Breast epithelium (tissue), 4 donors: ENCODE results near the gene MSGN1. TPM values are rescaled to one million over a fixed set of nuclear protein-coding genes. Genes with fewer than 3 reads are reported as not detected.

Experiments
- DNase-seq, 2 donors: peaks; one replicate each; pipeline ENCODE4 v3.0.0-alpha.2; 2019; ENCODE audit warnings: low spot score in 2 of 2
- H3K27ac ChIP-seq, 2 donors: fragments of 200-600 bp; sonication (generic) in 1 of 2; one replicate each; pipeline ENCODE4 v1.5.1; 2016 to 2019; ENCODE audit warnings: mild to moderate bottlenecking in 1 of 2
- H3K27me3 ChIP-seq, 2 donors: fragments of 200-600 bp; sonication (generic) in 1 of 2; one replicate each; pipeline versions ENCODE4 v1.5.1 to v1.6.0; 2017 to 2019; ENCODE audit warnings: control low read depth in 1 of 2, mild to moderate bottlenecking in 1 of 2
- H3K36me3 ChIP-seq: fragments of 200-600 bp; one replicate; pipeline ENCODE4 v1.5.1; 2019
- H3K4me1 ChIP-seq, 2 donors: fragments of 200-600 bp; sonication (generic); one replicate each; pipeline ENCODE4 v1.5.1; 2016 to 2019; ENCODE audit warnings: control low read depth in 1 of 2
- H3K4me3 ChIP-seq, 3 donors: fragments of 200-600 bp; sonication (generic); 1 replicate in 2 of 3; 2 replicates in 1 of 3; pipeline ENCODE4 v1.5.1; 2016 to 2019; ENCODE audit warnings: mild to moderate bottlenecking in 3 of 3, moderate library complexity in 2 of 3
- H3K9me3 ChIP-seq, 2 donors: fragments of 200-600 bp; sonication (generic) in 1 of 2; one replicate each; pipeline ENCODE4 v1.5.1; 2016 to 2019; ENCODE audit warnings: control low read depth in 1 of 2
- POLR2A ChIP-seq: fragments of 450-650 bp; IDR thresholded peaks from one replicate; pipeline ENCODE4 v1.6.1; 2016; ENCODE audit warnings: antibody characterized with exemption, mild to moderate bottlenecking, moderate library complexity
- POLR2AphosphoS5 ChIP-seq, 3 donors: sonication (generic); formaldehyde crosslinking; IDR thresholded peaks; one replicate each; pipeline ENCODE4 v1.6.1; 2017; ENCODE audit warnings: antibody characterized with exemption in 3 of 3
- intact Hi-C: fragments of 100-400 bp; cut with DNase I; formaldehyde crosslinking; loops from one replicate; pipeline ENCODE4 v1.15.1; 2023; ENCODE audit warnings: low total_unique reads
- total RNA-seq, 3 donors: library from RNA; depleted of rRNA; stranded (reverse); fragments of >200 nt; gene quantifications; one replicate each; pipeline ENCODE4 v1.1.0, GENCODE V29; 2016
- TF ChIP-seq, protein P1 (sequence below), 3 donors: fragments of 450-650 bp; IDR thresholded peaks; one replicate each; pipeline ENCODE4 v1.5.1; 2016 to 2017; ENCODE audit warnings: antibody characterized with exemption in 3 of 3, mild to moderate bottlenecking in 3 of 3, moderate library complexity in 3 of 3

The MSGN1 gene
- total RNA-seq, 3 donors from 2014 or later = not detected

DNA sequence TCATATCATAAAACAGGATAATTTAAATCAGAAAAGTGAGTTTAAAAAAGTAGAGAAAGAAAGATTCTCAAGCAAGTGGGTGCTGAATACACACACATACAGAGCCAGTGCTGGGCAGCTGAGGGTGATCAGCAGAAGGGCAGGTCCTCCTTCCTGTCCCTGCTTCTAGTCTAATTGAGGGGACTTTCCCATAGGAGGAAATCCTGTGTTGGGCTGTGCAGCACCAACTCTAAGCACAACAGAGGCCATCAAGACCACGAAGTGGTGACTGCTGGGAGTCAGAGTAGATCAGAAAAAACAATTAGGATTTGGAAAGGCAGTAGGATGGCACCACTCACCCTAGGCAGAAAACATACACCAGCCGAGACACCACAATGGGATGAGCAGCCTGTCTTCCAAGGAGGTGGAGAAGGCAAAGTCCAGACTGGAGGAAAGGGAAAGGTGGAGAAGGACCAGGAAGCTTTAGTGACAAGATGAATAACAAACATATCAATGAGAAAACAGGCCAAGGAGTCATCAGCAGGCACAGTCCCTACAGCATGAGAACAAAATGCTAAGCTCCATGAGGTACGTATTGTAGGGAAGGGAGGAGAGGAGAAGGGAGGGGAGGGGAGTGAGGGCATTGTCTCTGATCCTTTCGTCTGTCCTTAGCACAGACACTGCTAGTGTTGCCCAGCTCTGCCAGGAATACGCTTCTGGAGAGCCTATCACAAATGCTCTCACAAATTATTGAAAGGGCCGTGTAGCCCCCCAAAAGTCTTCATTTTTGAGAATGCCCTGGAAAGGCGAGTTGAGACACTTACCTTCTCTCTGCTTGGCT is 16.7 kb upstream of the MSGN1 start:
- Histone ChIP-seq H3K27me3 (no peaks in the 10 kb centered on the region), H3K9me3 (no peaks in the 10 kb centered on the region), H3K4me1 (no peaks in the 10 kb centered on the region), H3K4me3 (no peak overlapping the region), H3K27ac (no peak overlapping the region), H3K36me3 (no peaks in the 10 kb centered on the region)
- DNase-seq = no peak
- intact Hi-C loops = no loop called here
- TF ChIP-seq POLR2AphosphoS5 (IDR thresholded peaks at IDR 0.05) = no peak
- TF ChIP-seq POLR2A = no peak
- TF ChIP-seq, protein P1, sequence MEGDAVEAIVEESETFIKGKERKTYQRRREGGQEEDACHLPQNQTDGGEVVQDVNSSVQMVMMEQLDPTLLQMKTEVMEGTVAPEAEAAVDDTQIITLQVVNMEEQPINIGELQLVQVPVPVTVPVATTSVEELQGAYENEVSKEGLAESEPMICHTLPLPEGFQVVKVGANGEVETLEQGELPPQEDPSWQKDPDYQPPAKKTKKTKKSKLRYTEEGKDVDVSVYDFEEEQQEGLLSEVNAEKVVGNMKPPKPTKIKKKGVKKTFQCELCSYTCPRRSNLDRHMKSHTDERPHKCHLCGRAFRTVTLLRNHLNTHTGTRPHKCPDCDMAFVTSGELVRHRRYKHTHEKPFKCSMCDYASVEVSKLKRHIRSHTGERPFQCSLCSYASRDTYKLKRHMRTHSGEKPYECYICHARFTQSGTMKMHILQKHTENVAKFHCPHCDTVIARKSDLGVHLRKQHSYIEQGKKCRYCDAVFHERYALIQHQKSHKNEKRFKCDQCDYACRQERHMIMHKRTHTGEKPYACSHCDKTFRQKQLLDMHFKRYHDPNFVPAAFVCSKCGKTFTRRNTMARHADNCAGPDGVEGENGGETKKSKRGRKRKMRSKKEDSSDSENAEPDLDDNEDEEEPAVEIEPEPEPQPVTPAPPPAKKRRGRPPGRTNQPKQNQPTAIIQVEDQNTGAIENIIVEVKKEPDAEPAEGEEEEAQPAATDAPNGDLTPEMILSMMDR (IDR thresholded peaks at IDR 0.05) = no peak

DNA sequence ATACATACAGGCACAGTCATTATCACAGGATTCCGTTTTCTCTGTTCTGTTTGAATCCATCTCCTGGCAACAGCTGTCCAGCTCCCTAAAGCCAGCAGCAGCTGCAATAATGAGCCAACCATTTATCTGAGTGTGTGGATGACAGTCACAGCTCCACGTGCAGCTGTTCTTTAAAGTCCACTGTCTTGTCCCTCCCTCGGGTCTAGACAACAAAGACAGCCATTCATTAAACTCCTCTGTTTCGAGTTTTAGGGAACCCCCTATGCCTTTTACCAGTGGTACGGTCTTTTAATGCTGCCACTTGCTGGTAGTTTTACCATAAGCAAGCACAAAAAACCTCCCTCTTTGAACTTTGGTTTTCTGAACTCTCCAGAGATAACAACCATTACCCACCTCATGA is 16.0 kb upstream of the MSGN1 start:
- no peak overlapping the region for H3K4me3 ChIP-seq
- intact Hi-C loops = no loop called here
- no peaks in the 10 kb centered on the region for H3K27me3 ChIP-seq
- DNase-seq = no peak
- H3K27ac ChIP-seq = no peak overlapping the region
- H3K9me3 ChIP-seq = no peaks in the 10 kb centered on the region
- no peaks in the 10 kb centered on the region for H3K4me1 ChIP-seq
- TF ChIP-seq POLR2AphosphoS5 (IDR thresholded peaks at IDR 0.05) (no peak), POLR2A (no peak)
- TF ChIP-seq, protein P1 (IDR thresholded peaks at IDR 0.05) = no peak
- no peaks in the 10 kb centered on the region for H3K36me3 ChIP-seq

GRCh38 chr2:17800693-17801458 is 15.4 kb upstream of the MSGN1 start:
- Histone ChIP-seq H3K4me1 (no peaks in the 10 kb centered on the region), H3K4me3 (no peak overlapping the region), H3K27me3 (no peaks in the 10 kb centered on the region), H3K36me3 (no peaks in the 10 kb centered on the region), H3K27ac (no peak overlapping the region), H3K9me3 (no peaks in the 10 kb centered on the region)
- TF ChIP-seq POLR2A (no peak), POLR2AphosphoS5 (IDR thresholded peaks at IDR 0.05) (no peak)
- DNase-seq = no peak
- intact Hi-C loops = no loop called here

DNA sequence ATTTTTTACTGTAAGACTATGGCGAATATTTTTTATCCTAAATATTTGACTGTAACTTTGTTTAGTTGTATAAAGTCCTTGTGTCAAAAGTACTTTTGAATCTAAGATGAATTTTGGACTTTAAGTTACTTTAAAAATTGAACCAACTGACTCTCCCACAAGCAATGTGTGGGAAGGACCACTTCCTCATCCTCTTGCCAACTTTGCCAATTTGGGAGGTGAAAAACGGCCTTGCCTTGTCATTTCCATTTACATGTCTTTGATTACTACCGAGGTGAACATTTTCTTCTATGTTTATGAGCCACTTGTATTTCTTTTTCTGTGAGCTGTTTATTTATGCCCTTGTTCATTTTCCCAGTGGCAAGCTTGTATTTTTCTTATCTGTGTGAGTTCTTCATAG is 12.8 kb upstream of the MSGN1 start:
- H3K4me3 ChIP-seq = no peak overlapping the region
- no peaks in the 10 kb centered on the region for H3K27me3 ChIP-seq
- H3K4me1 ChIP-seq = no peaks in the 10 kb centered on the region
- no peaks in the 10 kb centered on the region for H3K36me3 ChIP-seq
- TF ChIP-seq, protein P1 (IDR thresholded peaks at IDR 0.05) = no peak
- no peak for TF ChIP-seq POLR2A
- TF ChIP-seq POLR2AphosphoS5 (IDR thresholded peaks at IDR 0.05) = no peak
- no peak overlapping the region for H3K27ac ChIP-seq
- H3K9me3 ChIP-seq = no peaks in the 10 kb centered on the region
- DNase-seq = no peak
- intact Hi-C loops = no loop called here

- H3K9me3 ChIP-seq = no peaks in the 10 kb centered on the region
- TF ChIP-seq POLR2A = no peak
- TF ChIP-seq POLR2AphosphoS5 (IDR thresholded peaks at IDR 0.05) = no peak
- TF ChIP-seq, protein P1 (IDR thresholded peaks at IDR 0.05) = no peak
- H3K36me3 ChIP-seq = no peaks in the 10 kb centered on the region
- H3K27ac ChIP-seq = no peak overlapping the region
- no peak for DNase-seq
- no peaks in the 10 kb centered on the region for H3K27me3 ChIP-seq
- H3K4me3 ChIP-seq = no peak overlapping the region
- intact Hi-C loops = no loop called here
- no peaks in the 10 kb centered on the region for H3K4me1 ChIP-seq
These were observed 11.9 kb upstream of the MSGN1 start for GRCh38 chr2:17804358-17804757.
